PC-9 (cell line): ENCODE measurements around the gene INO80D.

Experiments used
- EZH2 ChIP-seq: fragments of 200-600 bp; sonication (generic); IDR thresholded peaks from 2 replicates; pipeline ENCODE4 v1.8.0; 2017; ENCODE audit warnings: antibody characterized with exemption, low read depth
- TF ChIP-seq, protein P1 (sequence below): fragments of 200-600 bp; sonication (generic); conservative IDR thresholded peaks from 2 replicates; pipeline ENCODE4 v1.6.1; 2017; ENCODE audit warnings: mixed run types, antibody characterized with exemption, mild to moderate bottlenecking, moderate library complexity

DNA sequence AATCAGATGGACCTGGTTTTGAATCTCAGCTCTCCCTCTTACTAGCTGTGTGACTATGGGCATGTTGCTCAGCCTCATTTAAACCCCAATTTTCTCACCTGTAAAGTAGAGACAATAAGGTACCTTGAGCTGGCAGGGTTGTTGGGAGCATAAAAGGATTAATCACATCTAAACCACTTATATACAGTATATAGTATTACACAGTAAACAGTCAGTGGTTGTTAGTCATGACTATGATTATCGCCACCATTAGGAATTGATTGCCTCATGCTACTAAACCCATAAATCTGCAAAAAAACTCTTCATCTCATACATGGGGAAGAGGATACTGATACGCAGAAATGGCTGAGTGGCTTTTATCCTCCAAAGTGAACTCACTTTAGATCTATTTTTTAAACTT lies 65.8 kb downstream of the INO80D start:
- TF ChIP-seq, protein P1, sequence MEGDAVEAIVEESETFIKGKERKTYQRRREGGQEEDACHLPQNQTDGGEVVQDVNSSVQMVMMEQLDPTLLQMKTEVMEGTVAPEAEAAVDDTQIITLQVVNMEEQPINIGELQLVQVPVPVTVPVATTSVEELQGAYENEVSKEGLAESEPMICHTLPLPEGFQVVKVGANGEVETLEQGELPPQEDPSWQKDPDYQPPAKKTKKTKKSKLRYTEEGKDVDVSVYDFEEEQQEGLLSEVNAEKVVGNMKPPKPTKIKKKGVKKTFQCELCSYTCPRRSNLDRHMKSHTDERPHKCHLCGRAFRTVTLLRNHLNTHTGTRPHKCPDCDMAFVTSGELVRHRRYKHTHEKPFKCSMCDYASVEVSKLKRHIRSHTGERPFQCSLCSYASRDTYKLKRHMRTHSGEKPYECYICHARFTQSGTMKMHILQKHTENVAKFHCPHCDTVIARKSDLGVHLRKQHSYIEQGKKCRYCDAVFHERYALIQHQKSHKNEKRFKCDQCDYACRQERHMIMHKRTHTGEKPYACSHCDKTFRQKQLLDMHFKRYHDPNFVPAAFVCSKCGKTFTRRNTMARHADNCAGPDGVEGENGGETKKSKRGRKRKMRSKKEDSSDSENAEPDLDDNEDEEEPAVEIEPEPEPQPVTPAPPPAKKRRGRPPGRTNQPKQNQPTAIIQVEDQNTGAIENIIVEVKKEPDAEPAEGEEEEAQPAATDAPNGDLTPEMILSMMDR = no peak
- no peak for TF ChIP-seq EZH2
